ENCODE measurements around the gene CSAG3.
"Not testable (repeated sequence)": the region's sequence is repeated elsewhere in the genome, so short reads cannot be mapped to it uniquely, and the experiment has no call there.

Gene CSAG3

GRCh38 chrX:152738560-152738959, 20.5 kb upstream of the CSAG3 start:
- no peak overlapping the region for H3K27ac ChIP-seq
- no peak for TF ChIP-seq CTCF (IDR thresholded peaks at IDR 0.05)
- H3K4me3 ChIP-seq, result no peak overlapping the region
- DNase-seq (ENCODE audit: low spot score), result no peak

GRCh38 chrX:152753686-152754650, 5.0 kb upstream of the CSAG3 start, which contains the start of gene MAGEA2:
Gene MAGEA2, minus strand, starts transcription at chrX:152753842. Its CDS starts 2,479 bp downstream, at chrX:152751363.
- H3K4me3 ChIP-seq; H3K27ac ChIP-seq; DNase-seq (ENCODE audit: low spot score): not testable (repeated sequence)

GRCh38 chrX:152754871-152755270, 4.1 kb upstream of the CSAG3 start:
- not testable (repeated sequence) for H3K27ac ChIP-seq; DNase-seq (ENCODE audit: low spot score); H3K4me3 ChIP-seq

- DNase-seq (ENCODE audit: low spot score); H3K27ac ChIP-seq; H3K4me3 ChIP-seq: not testable (repeated sequence)
Observed at GRCh38 chrX:152759544-152759943, 526 bp downstream of the CSAG3 start.

- H3K4me3 ChIP-seq; H3K27ac ChIP-seq; DNase-seq (ENCODE audit: low spot score): not testable (repeated sequence)
Observed at GRCh38 chrX:152761582-152761981, 2.6 kb downstream of the CSAG3 start.

GRCh38 chrX:152766562-152766961, 7.5 kb downstream of the CSAG3 start:
- not testable (repeated sequence) for H3K27ac ChIP-seq; H3K4me3 ChIP-seq; DNase-seq (ENCODE audit: low spot score)

- H3K27ac ChIP-seq; H3K4me3 ChIP-seq; DNase-seq (ENCODE audit: low spot score): not testable (repeated sequence)
Observed at GRCh38 chrX:152769549-152770289, 10.7 kb downstream of the CSAG3 start, which contains the start of gene MAGEA6. Gene MAGEA6, minus strand, starts transcription at chrX:152769689. Its CDS starts 2,039 bp downstream, at chrX:152767650.

GRCh38 chrX:152787062-152787461, 28.0 kb downstream of the CSAG3 start:
- DNase-seq (ENCODE audit: low spot score); H3K4me3 ChIP-seq; H3K27ac ChIP-seq: not testable (repeated sequence)

GRCh38 chrX:152798945-152799344, 39.9 kb downstream of the CSAG3 start:
- no peak overlapping the region for H3K4me3 ChIP-seq
- TF ChIP-seq CTCF (IDR thresholded peaks at IDR 0.05), result no peak
- no peak for DNase-seq (ENCODE audit: low spot score)
- no peak overlapping the region for H3K27ac ChIP-seq

- Histone ChIP-seq H3K27ac (no peak overlapping the region), H3K4me3 (no peak overlapping the region)
- no peak for DNase-seq (ENCODE audit: low spot score)
- no peak for TF ChIP-seq CTCF (IDR thresholded peaks at IDR 0.05)
Observed at GRCh38 chrX:152806035-152806434, 47.0 kb downstream of the CSAG3 start.

Data from coronary artery (tissue), 2 donors.